ENCODE measurements around the gene NUBPL. TPM values are rescaled to one million over a fixed set of nuclear protein-coding genes. Genes with fewer than 3 reads are reported as not detected.

NUBPL gene
- total RNA-seq, 2 donors from 2014 or later: 9.2 to 30.0 TPM

GRCh38 chr14:31536201-31536960, 24.8 kb upstream of the NUBPL start:
- H3K27ac ChIP-seq: no peak overlapping the region
- no peak for TF ChIP-seq CTCF (IDR thresholded peaks at IDR 0.05)
- H3K36me3 ChIP-seq: no peaks in the 10 kb centered on the region
- no peaks in the 10 kb centered on the region for H3K27me3 ChIP-seq (replicated peaks; ENCODE audit: insufficient read depth)
- ATAC-seq (ENCODE audit: insufficient number of reproducible peaks, low FRiP score, low read depth) (no peak), DNase-seq (ENCODE audit: low spot score) (no peak)
- no peak overlapping the region for H3K4me3 ChIP-seq
- H3K4me1 ChIP-seq (ENCODE audit: control insufficient read depth in 1 of 2, low read depth in 2 of 2): no peaks in the 10 kb centered on the region
- no peaks in the 10 kb centered on the region for H3K9me3 ChIP-seq

GRCh38 chr14:31541702-31542101, 19.5 kb upstream of the NUBPL start:
- no peak overlapping the region for H3K27ac ChIP-seq
- H3K4me1 ChIP-seq (ENCODE audit: control insufficient read depth in 1 of 2, low read depth in 2 of 2): no peaks in the 10 kb centered on the region
- H3K36me3 ChIP-seq: no peaks in the 10 kb centered on the region
- TF ChIP-seq CTCF (IDR thresholded peaks at IDR 0.05): no peak
- no peak for DNase-seq (ENCODE audit: low spot score)
- H3K4me3 ChIP-seq: no peak overlapping the region
- no peaks in the 10 kb centered on the region for H3K27me3 ChIP-seq (replicated peaks; ENCODE audit: insufficient read depth)
- ATAC-seq (ENCODE audit: insufficient number of reproducible peaks, low FRiP score, low read depth): no peak
- H3K9me3 ChIP-seq: no peaks in the 10 kb centered on the region

- Histone ChIP-seq H3K27me3 (replicated peaks; ENCODE audit: insufficient read depth) (no peaks in the 10 kb centered on the region), H3K4me3 (no peak overlapping the region), H3K4me1 (ENCODE audit: control insufficient read depth in 1 of 2, low read depth in 2 of 2) (no peaks in the 10 kb centered on the region), H3K27ac (no peak overlapping the region), H3K36me3 (no peaks in the 10 kb centered on the region), H3K9me3 (no peaks in the 10 kb centered on the region)
- no peak for ATAC-seq (ENCODE audit: insufficient number of reproducible peaks, low FRiP score, low read depth)
- peak; percentile 12 for TF ChIP-seq CTCF (IDR thresholded peaks at IDR 0.05)
- DNase-seq (ENCODE audit: low spot score): no peak
Measured at GRCh38 chr14:31543969-31544799, 17.0 kb upstream of the NUBPL start.

- Histone ChIP-seq H3K4me3 (no peak overlapping the region), H3K36me3 (no peaks in the 10 kb centered on the region), H3K27me3 (replicated peaks; ENCODE audit: insufficient read depth) (no peaks in the 10 kb centered on the region), H3K9me3 (no peaks in the 10 kb centered on the region), H3K4me1 (ENCODE audit: control insufficient read depth in 1 of 2, low read depth in 2 of 2) (no peaks in the 10 kb centered on the region), H3K27ac (no peak overlapping the region)
- ATAC-seq (ENCODE audit: insufficient number of reproducible peaks, low FRiP score, low read depth) (no peak), DNase-seq (ENCODE audit: low spot score) (no peak)
- no peak for TF ChIP-seq CTCF (IDR thresholded peaks at IDR 0.05)
Measured at GRCh38 chr14:31544816-31545215, 16.4 kb upstream of the NUBPL start.

GRCh38 chr14:31545328-31545727, 15.9 kb upstream of the NUBPL start:
- Histone ChIP-seq H3K36me3 (no peaks in the 10 kb centered on the region), H3K4me3 (no peak overlapping the region), H3K4me1 (ENCODE audit: control insufficient read depth in 1 of 2, low read depth in 2 of 2) (no peaks in the 10 kb centered on the region), H3K27ac (no peak overlapping the region), H3K27me3 (replicated peaks; ENCODE audit: insufficient read depth) (no peaks in the 10 kb centered on the region), H3K9me3 (no peaks in the 10 kb centered on the region)
- ATAC-seq (ENCODE audit: insufficient number of reproducible peaks, low FRiP score, low read depth): no peak
- no peak for DNase-seq (ENCODE audit: low spot score)
- TF ChIP-seq CTCF (IDR thresholded peaks at IDR 0.05): no peak

Measured in thoracic aorta (tissue), 2 donors.